ENCODE results near the gene OR10Z1.

DNA sequence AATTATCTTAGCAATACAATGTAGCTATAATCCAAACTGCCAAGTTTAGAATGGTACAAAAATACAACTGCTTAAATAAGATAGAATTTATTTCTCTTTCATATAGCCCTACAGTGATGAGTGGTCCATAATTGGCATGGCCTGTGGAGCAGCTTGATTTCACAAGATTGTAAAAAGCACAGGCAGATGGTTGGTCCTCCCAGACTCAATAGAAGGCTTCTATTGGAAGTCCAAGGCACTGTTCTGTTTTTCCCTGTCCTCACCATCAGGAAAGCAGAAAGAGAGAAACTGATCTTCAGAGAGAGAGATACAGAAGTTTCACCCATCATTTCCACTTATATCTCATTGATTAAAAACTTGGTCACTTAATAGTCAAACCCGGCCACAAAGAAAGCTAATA, 32.8 kb upstream of the OR10Z1 start:
- TF ChIP-seq CTCF (IDR thresholded peaks at IDR 0.05) (no peak), POLR2A (IDR thresholded peaks at IDR 0.05) (no peak)

Measured in Peyer's patch (tissue), 4 donors.